Stimulated activated CD4-positive, alpha-beta T cell treated with anti-CD3 and anti-CD28 coated beads, Interleukin-2, amount 100 ng/mL, for 4 hours (primary cell): ENCODE data around the gene PARS2.
A peak's percentile ranks its signal among the peaks of the same experiment; 100 is the strongest.
"Not testable (repeated sequence)": the region's sequence is repeated elsewhere in the genome, so short reads cannot be mapped to it uniquely, and the experiment has no call there.

Source experiments
- DNase-seq: peaks from one replicate; pipeline ENCODE4 v3.0.0-alpha.2; 2020; ENCODE audit warnings: low read depth

PARS2 gene

DNA sequence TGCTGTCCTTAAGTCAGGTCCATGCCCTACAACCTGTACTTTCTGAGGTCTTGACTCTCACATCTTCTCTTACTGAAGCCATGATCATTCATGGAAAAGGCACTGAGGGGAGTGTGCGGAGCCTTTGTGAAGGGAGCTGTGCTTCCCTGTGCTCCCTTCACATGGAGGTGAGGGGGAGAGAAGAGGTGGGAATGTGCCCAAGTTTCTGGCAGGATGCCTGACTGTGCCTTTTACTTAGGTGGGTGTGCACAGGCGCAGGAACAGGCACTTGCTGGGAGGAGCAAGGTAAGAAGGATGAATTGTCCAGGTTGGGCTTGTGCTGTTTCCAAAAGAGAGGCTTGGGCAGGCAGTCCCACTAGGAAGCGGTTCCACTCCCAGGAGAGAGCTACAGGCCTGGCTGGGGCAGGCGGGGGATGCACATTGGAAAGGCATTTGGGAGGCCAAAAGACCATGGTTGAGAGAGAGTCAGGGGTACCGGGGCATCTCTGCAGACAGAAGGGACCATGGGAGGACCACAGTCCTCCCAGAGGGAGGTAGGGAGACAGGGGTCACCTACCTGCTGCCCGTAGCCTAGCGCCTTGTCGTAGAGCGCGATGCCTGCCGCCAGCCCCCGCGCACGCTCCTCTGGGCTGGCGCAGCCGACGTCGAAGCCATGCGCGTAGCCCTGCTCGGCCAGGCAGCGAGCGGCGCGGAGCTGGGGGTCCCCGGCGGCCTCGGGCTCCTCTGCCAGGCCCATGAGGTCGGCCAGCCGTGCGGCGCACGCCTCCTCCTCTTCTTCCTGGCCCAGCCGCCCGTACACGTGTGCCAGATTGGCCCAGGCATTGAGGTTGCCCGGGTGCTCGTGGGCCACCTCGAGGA lies 35.9 kb upstream of the PARS2 start:
- no peak for DNase-seq

DNA sequence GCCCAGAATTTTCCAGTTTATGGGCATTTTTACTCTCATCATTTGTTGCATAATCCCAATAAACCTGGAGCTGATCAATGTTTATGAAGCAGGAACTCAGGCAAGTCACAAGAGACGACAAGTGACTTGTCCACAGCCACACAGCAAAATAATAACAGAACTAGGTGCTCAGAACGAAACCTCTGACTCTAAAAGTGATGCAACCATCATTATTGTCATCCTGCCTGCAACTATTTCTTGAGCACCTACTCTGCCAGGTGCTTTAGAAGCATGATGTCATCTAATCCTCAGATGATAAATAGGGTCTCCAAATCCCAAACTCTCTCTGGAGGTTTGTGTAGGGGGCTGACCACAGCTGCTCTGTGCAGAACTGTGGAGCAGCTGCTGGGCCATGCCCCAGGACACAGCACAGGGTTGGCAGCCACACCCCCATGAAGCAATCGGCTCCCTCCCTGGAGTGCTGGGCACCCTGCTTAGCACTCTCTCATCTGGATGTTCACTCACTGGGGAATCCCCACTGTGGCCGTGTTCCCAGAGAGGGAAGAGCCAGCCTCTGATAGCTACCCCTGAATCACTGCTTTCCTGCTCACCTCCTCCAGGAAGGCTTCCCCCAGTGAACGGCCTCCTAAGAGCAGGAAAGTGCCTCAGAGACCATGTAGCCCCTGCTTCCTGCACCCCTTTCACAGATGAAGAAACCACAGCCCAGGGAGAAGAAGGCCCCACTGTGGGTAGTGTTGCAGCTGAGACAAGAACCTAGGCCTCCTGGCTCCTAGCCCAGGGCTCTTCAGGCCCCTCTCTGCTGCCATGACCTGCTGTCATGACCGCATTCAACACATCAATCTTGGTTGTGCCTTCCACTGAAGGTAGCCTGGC lies 34.7 kb upstream of the PARS2 start:
- no peak for DNase-seq

GRCh38 chr1:54798206-54798605 lies 33.9 kb upstream of the PARS2 start:
- no peak for DNase-seq

- no peak for DNase-seq
Observed at GRCh38 chr1:54796902-54797301, 32.6 kb upstream of the PARS2 start.

GRCh38 chr1:54795841-54796468 lies 31.6 kb upstream of the PARS2 start:
- DNase-seq: no peak

GRCh38 chr1:54795356-54795665 lies 31.0 kb upstream of the PARS2 start:
- no peak for DNase-seq

GRCh38 chr1:54794451-54795355 lies 30.4 kb upstream of the PARS2 start:
- no peak for DNase-seq

GRCh38 chr1:54792686-54793282 lies 28.5 kb upstream of the PARS2 start:
- no peak for DNase-seq

GRCh38 chr1:54791880-54792522 lies 27.7 kb upstream of the PARS2 start:
- peak; percentile 22 for DNase-seq

- DNase-seq: no peak
Observed at GRCh38 chr1:54788459-54788858, 24.1 kb upstream of the PARS2 start.

DNA sequence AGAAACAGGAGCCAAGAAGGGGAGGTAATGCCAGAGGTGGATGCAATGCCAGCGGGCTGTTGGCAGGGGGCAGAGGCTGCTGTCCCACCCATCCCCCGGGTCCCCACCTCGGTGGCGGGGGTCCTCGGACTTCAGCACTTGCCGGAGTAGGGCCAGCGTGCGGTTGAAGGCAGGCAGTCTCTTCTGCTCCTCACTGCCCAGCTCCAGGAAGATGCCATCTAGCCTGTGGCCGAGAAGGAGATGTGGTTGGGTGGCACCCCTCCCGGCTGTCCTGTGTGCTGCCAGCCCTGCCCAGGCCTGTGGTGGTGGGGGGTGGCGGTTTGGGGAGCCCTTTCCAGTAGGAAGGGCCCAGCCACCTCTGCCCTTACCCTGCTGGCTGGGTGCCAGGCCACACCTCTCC lies 23.3 kb upstream of the PARS2 start:
- no peak for DNase-seq

- DNase-seq: no peak
Observed at GRCh38 chr1:54786778-54787177, 22.5 kb upstream of the PARS2 start.

DNA sequence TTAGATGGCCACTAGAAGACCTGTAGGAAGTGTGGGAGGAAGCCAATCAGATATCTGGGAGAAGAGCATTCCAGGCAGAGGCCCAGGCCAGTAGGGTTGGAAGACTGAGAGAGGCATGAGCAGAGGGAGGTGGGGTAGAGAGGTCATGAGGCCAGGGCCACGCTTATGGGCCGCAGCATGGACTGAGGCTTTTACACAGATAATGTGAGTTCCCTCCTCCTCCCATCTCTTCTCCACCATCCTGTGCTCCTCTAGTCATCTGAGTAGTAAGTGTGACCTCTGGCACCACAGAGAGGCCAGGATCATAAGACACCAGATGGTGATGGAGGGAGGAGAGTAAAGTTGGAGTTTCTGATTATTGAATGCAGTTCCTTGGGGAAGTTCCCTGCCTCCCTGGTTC lies 19.7 kb upstream of the PARS2 start:
- DNase-seq: no peak

GRCh38 chr1:54782588-54782987 lies 18.3 kb upstream of the PARS2 start:
- no peak for DNase-seq

DNA sequence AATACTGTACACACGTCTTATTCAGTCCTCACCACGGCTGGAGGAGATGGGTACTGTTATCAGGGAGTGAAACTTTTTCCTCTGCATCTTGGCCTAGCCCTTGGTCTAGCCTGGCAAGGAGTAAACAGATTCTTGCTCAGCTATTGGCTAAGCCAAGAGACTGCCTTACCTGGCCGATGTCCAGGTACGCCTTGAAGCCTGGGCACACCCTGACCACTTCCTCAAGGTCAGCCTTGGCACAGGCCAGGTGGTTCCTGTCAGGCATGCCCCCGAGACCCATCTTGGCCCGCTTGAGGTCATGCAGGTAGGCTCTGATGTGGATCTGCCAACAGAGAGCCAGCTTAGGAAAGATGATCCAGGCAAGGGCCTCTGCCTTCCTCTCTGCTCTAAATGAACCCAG lies 17.8 kb upstream of the PARS2 start:
- DNase-seq: no peak

DNA sequence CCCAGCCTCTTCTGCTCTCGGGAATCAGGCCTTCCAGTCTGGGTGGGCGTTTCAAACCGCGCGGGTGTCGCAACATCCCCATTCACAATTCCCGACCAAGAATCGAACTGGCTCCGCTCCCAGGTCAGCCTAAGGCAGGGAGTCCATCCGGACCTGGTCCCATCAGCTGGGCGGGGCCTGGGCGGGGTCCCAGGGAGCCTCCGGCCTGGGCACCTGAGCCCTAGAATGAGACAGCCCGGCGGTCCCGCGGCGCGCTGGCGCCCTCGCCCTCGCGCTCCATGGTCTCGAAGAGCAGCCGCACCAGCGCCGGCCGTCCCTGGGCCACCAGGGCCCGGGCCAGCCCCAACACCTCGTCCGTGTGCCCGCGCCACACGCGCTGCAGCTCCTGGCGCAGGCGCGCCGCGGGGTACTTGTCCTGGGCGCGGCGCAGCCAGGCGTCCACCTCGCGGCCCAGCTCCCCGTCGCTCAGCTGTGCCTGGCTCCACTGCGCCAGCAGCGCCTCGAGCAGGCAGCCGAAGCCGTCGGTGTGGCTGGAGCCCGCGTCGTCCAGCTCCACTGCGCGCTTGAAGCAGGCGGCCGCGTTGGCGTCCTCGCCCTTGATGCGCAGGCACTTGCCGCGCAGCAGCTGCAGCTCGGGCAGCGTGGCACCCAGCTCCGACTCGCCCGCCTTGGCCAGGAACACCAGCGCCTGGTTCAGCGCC lies 16.9 kb upstream of the PARS2 start:
- no peak for DNase-seq

- DNase-seq: no peak
Observed at GRCh38 chr1:54777431-54777830, 13.1 kb upstream of the PARS2 start.

GRCh38 chr1:54777011-54777410 lies 12.7 kb upstream of the PARS2 start:
- no peak for DNase-seq

DNA sequence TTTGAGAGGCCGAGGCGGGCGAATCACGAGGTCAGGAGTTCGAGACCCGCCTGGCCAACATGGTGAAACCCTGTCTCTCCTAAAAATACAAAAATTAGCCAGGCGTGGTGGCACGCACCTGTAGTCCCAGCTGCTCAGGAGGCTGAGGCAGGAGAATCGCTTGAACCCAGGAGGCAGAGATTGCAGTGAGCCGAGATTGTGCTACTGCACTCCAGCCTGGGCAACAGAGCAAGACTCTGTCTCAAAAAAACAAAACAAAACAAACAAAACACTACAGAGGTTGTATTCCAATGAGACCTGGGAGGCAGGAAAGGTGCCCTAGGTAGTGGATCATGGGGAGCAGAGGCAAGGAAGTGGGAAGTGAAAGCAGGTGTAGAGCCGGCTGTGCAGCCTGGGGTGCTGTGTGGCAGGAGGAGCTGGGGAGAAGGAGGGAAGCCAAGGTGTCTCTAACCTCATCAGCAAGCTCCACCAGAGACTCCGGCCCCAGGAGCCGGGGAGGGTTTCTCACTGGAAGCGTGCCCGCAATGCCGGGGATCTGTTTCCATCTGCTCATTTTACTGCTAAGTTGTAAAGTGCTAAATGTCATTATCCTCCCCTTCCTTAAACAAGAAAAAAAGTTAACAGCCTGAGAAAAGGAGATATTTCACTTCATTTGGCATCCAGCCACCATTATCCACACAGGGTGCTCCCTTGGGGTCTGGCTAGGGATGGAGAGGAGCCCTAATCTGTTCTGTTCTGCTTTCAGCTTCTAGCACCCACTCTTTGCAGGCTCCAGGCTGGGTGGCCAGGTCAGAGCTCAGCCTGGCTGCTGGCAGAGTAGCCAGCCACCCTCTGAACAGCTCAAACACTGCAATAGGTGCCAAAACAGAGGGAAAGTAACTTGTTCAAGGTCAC lies 11.8 kb upstream of the PARS2 start:
- not testable (repeated sequence) for DNase-seq
